Stomach (tissue), 9 donors: Measurements from ENCODE around the gene RASA3. TPM values are rescaled to one million over a fixed set of nuclear protein-coding genes. Genes with fewer than 3 reads are reported as not detected.
A peak's percentile ranks its signal among the peaks of the same experiment; 100 is the strongest.
"Not testable (repeated sequence)": the region's sequence is repeated elsewhere in the genome, so short reads cannot be mapped to it uniquely, and the experiment has no call there.

Source experiments
- DNase-seq, 2 donors: peaks; one replicate each; pipeline versions ENCODE4 v3.0.0 to v3.0.0-alpha.2; 2013 to 2019
- H3K27ac ChIP-seq, 5 donors: fragments of 200-600 bp in 4 of 5; sonication (generic) in 4 of 5; one replicate each; pipeline ENCODE4 v1.5.1; 2013 to 2019; ENCODE audit warnings: mild to moderate bottlenecking in 1 of 5, moderate library complexity in 1 of 5
- H3K27me3 ChIP-seq, 3 donors: fragments of 200-600 bp; sonication (generic); one replicate each; pipeline ENCODE4 v1.5.1; 2017 to 2019; ENCODE audit warnings: mixed run types in 1 of 3
- H3K36me3 ChIP-seq, 4 donors: fragments of 200-600 bp; sonication (generic); 1 replicate in 3 of 4; 2 replicates in 1 of 4; pipeline ENCODE4 v1.5.1; 2016 to 2019
- H3K4me1 ChIP-seq, 4 donors: fragments of 200-600 bp; sonication (generic); one replicate each; pipeline ENCODE4 v1.5.1; 2016 to 2019
- H3K4me3 ChIP-seq, 4 donors: fragments of 200-600 bp; sonication (generic) in 3 of 4; one replicate each; pipeline ENCODE4 v1.5.1; 2016 to 2019; ENCODE audit warnings: mild to moderate bottlenecking in 1 of 4
- H3K9me3 ChIP-seq, 4 donors: fragments of 200-600 bp; sonication (generic); one replicate each; pipeline ENCODE4 v1.5.1; 2016 to 2019
- EP300 ChIP-seq: sonication (generic); formaldehyde crosslinking; IDR thresholded peaks from one replicate; pipeline ENCODE4 v1.6.1; 2017; ENCODE audit warnings: antibody characterized with exemption
- POLR2A ChIP-seq, 4 donors: fragments of 450-650 bp; IDR thresholded peaks; one replicate each; pipeline ENCODE4 v1.6.1; 2016; ENCODE audit warnings: antibody characterized with exemption in 4 of 4, control low read depth in 2 of 4, mild to moderate bottlenecking in 1 of 4, moderate library complexity in 1 of 4
- POLR2AphosphoS5 ChIP-seq, 3 donors: sonication (generic); formaldehyde crosslinking; IDR thresholded peaks; one replicate each; pipeline ENCODE4 v1.6.1; 2016; ENCODE audit warnings: antibody characterized with exemption in 3 of 3
- WGBS, 5 donors: extraction: QIAGEN DNeasy Blood & Tissue Kit in 3 of 5; methylation state at CpG; one replicate each; pipeline versions ENCODE4 v1.1.5 to v1.1.7; 2013 to 2018; 5-methylcytosine and 5-hydroxymethylcytosine counted together
- intact Hi-C: fragments of 100-400 bp; cut with DNase I; formaldehyde crosslinking; loops from one replicate; pipeline ENCODE4 v1.15.1; 2023; ENCODE audit warnings: low total_unique reads
- polyA plus RNA-seq, 3 donors: library from polyadenylated mRNA; stranded (reverse); fragments of 200-250 nt; gene quantifications; one replicate each; pipeline ENCODE4 v1.2.3, GENCODE V29; 2013
- total RNA-seq, 5 donors: library from RNA; depleted of rRNA; stranded (reverse); fragments of >200 nt; gene quantifications; one replicate each; pipeline versions ENCODE4 v1.1.0 to v1.2.3, GENCODE V29; 2014 to 2016
- TF ChIP-seq, protein P1 (sequence below), 7 experiments: fragments of 450-650 bp in 4 of 7; fragments of 200-600 bp in 3 of 7; sonication (generic) in 3 of 7; IDR thresholded peaks; one replicate each; pipeline ENCODE4 v1.5.1; 2016 to 2019; ENCODE audit warnings: antibody characterized with exemption in 7 of 7, control low read depth in 2 of 7, mild to moderate bottlenecking in 1 of 7
- donor health status: healthy with polysubstance abuse.
- donor health status: Bipolar disorder and iron deficiency.
- donor health status: healthy.

Gene RASA3
- total and polyA plus RNA-seq, 8 donors = 3.7 to 22.3 (median 7.9) TPM

DNA sequence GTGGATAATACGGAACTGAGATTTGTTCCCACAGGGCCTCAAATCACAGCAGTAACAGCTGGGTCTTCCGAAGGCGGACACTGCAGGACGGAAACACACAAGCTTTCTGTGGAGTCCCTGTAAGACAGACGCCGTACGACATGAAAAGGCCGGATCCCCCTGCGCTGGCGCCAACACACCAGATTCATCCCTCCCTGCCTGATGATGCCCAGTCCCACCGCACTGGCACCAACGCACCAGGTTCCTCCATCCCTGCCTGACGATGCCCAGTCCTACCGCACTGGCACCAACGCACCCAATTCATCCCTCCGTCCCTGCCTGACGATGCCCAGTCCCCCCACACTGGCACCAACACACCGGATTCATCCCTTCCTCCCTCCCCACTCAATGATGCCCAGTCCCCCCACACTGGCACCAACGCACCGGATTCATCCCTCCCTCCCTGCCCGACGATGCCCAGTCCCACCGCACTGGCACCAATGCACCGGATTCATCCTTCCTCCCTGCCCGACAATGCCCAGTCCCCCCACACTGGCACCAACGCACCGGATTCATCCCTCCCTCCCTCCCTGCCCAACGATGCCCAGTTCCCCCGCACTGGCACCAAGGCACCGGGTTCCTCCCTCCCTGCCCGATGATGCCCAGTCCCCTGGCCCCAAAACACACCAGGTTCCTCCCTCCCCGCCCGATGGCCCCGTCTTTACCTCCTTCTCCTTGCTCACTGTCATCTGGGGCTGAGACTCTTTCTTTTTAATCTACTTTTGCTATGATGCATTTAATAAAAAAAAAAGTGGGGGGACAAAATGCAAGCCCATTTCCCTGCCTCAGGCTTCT lies 55.1 kb downstream of the RASA3 start:
- TF ChIP-seq, protein P1, sequence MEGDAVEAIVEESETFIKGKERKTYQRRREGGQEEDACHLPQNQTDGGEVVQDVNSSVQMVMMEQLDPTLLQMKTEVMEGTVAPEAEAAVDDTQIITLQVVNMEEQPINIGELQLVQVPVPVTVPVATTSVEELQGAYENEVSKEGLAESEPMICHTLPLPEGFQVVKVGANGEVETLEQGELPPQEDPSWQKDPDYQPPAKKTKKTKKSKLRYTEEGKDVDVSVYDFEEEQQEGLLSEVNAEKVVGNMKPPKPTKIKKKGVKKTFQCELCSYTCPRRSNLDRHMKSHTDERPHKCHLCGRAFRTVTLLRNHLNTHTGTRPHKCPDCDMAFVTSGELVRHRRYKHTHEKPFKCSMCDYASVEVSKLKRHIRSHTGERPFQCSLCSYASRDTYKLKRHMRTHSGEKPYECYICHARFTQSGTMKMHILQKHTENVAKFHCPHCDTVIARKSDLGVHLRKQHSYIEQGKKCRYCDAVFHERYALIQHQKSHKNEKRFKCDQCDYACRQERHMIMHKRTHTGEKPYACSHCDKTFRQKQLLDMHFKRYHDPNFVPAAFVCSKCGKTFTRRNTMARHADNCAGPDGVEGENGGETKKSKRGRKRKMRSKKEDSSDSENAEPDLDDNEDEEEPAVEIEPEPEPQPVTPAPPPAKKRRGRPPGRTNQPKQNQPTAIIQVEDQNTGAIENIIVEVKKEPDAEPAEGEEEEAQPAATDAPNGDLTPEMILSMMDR (IDR thresholded peaks at IDR 0.05) = no peak
- TF ChIP-seq EP300 (no peak), POLR2A (IDR thresholded peaks at IDR 0.05) (no peak), POLR2AphosphoS5 (IDR thresholded peaks at IDR 0.05) (no peak)
- H3K4me3 ChIP-seq = no peak overlapping the region
- no peak for DNase-seq
- intact Hi-C loops = no loop called here
- peaks cover 0 to 20% (median 5%) of the 10 kb centered on the region in 4 donors for H3K36me3 ChIP-seq
- no peaks in the 10 kb centered on the region for H3K9me3 ChIP-seq
- peak overlapping the region in 1 of 5 donors; percentile 42 for H3K27ac ChIP-seq
- WGBS, 5 donors = 88 to 95% (median 89%) methylated on average over 34 of the region's 34 CpGs
- H3K4me1 ChIP-seq = peaks cover 10 to 40% (median 24%) of the 10 kb centered on the region in 4 donors
- no peaks in the 10 kb centered on the region for H3K27me3 ChIP-seq

DNA sequence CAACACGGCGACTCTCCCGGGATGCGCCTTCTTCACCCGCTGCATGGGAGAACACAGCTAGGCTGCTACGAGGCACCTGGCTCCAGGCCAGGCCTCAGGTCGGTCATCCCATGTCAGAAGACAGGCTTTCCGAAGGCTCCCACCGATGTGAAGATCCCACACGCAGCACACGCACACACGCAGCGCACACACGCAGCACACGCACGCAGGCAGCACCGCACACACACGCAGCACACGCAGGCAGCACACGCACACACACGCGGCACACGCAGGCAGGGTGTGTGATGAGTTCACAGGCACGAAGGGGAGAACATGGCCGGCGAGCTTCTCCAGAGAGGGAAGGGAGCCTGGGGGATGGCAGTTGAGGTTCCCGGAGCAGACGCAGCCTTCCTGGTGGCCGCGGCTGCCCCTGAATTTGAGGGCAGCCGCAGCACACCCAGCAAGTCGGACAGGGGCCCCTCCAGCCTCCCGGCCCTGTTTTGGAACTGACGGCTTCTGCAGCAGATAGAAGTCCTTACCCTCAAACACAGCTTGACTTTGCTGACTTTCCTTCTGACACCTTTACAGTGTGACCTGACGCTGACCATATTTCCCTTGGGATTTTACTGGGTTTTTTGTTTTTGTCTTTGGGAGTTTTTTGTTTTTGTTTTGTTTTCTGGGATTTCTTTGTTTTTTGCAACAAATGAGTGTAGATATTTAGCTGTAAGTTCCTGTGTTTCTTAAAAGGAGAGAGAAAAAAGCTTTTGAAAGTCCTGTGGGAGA lies 55.9 kb downstream of the RASA3 start:
- Histone ChIP-seq H3K9me3 (no peaks in the 10 kb centered on the region), H3K27me3 (no peaks in the 10 kb centered on the region), H3K4me1 (peaks cover 10 to 32% (median 21%) of the 10 kb centered on the region in 4 donors), H3K36me3 (peaks cover 0 to 28% (median 7%) of the 10 kb centered on the region in 4 donors), H3K27ac (no peak overlapping the region), H3K4me3 (no peak overlapping the region)
- TF ChIP-seq POLR2AphosphoS5 (IDR thresholded peaks at IDR 0.05) (no peak), POLR2A (IDR thresholded peaks at IDR 0.05) (no peak), EP300 (no peak)
- TF ChIP-seq, protein P1 (IDR thresholded peaks at IDR 0.05) = no peak
- DNase-seq = no peak
- intact Hi-C loops = no loop called here
- 89 to 96% (median 95%) methylated on average over 31 to 35 of the region's 35 CpGs for WGBS, 5 donors

DNA sequence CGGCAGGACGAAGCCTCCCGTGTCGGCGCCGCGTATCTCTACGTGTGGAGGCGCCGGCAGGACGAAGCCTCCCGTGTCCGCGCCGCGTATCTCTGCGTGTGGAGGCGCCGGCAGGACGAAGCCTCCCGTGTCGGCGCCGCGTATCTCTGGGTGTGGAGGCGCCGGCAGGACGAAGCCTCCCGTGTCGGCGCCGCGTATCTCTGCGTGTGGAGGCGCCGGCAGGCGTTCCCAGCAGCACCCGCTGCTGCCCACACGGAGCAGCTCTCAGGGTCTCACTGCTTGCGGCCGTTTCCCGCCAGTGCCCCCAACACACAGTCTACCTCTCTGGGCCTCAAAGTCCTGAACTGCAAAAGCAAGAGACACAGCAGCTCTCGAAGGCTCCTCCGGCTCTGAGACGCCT lies 56.6 kb downstream of the RASA3 start:
- H3K4me3 ChIP-seq, H3K9me3 ChIP-seq, H3K27me3 ChIP-seq, H3K27ac ChIP-seq, DNase-seq, intact Hi-C loops: not testable (repeated sequence)
- WGBS, 5 donors = 95 to 98% (median 97%) methylated on average over 26 to 45 of the region's 45 CpGs
- Histone ChIP-seq H3K4me1 (peaks cover 10 to 26% (median 20%) of the 10 kb centered on the region in 4 donors), H3K36me3 (peaks cover 0 to 29% (median 7%) of the 10 kb centered on the region in 4 donors)

DNA sequence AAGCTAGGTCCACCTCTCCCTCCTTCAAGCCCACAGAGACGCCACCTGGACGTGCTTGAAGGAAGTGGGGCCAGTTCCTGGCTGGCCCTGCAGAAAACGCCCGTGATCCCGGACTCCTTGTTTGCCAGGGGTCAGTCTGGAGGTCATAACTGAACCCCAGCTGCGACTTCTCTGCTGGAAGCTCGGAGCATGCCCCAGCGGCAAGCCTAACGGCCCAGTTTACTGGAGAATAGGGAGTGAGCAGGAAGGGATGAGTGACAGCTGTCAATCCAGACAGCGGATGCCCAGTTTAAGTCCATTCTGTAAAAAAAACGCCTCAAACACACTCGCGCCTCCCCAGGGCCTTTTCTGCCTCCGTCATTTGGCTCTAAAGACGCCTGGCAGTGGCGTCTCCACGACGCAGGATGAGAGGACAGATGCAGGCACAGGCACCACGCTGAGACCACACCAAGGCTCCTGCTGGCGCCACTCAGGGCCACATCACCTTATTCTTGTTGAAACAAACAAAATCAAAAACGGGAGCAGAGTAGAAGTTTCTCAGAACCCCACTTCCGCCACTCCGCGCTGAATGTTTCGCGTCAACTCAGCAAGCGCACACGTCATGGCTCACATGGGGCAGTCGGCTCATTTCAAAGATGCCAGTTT lies 57.6 kb downstream of the RASA3 start:
- intact Hi-C loops = no loop called here
- Histone ChIP-seq H3K4me1 (peaks cover 10 to 22% (median 20%) of the 10 kb centered on the region in 4 donors), H3K36me3 (peaks cover 0 to 29% (median 7%) of the 10 kb centered on the region in 4 donors), H3K4me3 (no peak overlapping the region), H3K27me3 (no peaks in the 10 kb centered on the region), H3K9me3 (no peaks in the 10 kb centered on the region), H3K27ac (no peak overlapping the region)
- TF ChIP-seq POLR2A (IDR thresholded peaks at IDR 0.05) (no peak), POLR2AphosphoS5 (IDR thresholded peaks at IDR 0.05) (no peak), EP300 (no peak)
- TF ChIP-seq, protein P1 (IDR thresholded peaks at IDR 0.05) = no peak
- no peak for DNase-seq
- 80 to 88% (median 86%) methylated on average over 25 to 29 of the region's 29 CpGs for WGBS, 5 donors
